GM19468 (cell line): ENCODE results near the gene CHKB.
"Not testable (repeated sequence)": the region's sequence is repeated elsewhere in the genome, so short reads cannot be mapped to it uniquely, and the experiment has no call there.

Experiments
- ATAC-seq: cut with Tn5 transposase; IDR thresholded peaks from one replicate; pipeline ENCODE4 v1.9.1; 2021; ENCODE audit warnings: mild to moderate bottlenecking, moderate library complexity, moderate number of reproducible peaks; ENCODE audit not compliant: unreplicated experiment; ENCODE audit errors: extremely low read depth

The CHKB gene

GRCh38 chr22:50560034-50560433, 22.6 kb downstream of the CHKB start:
- no peak for ATAC-seq

- ATAC-seq: no peak
Measured at GRCh38 chr22:50556703-50557102, 25.9 kb downstream of the CHKB start.

GRCh38 chr22:50553310-50553709, 29.3 kb downstream of the CHKB start:
- no peak for ATAC-seq

- no peak for ATAC-seq
Measured at GRCh38 chr22:50551160-50551752, 31.4 kb downstream of the CHKB start.

GRCh38 chr22:50550395-50550794, 32.3 kb downstream of the CHKB start:
- ATAC-seq: no peak

- no peak for ATAC-seq
Measured at GRCh38 chr22:50548921-50549790, 33.5 kb downstream of the CHKB start.

GRCh38 chr22:50548040-50548920, 34.4 kb downstream of the CHKB start:
- no peak for ATAC-seq

GRCh38 chr22:50547263-50547985, 35.2 kb downstream of the CHKB start:
- ATAC-seq: no peak

GRCh38 chr22:50546326-50547262, 36.1 kb downstream of the CHKB start:
- no peak for ATAC-seq

- no peak for ATAC-seq
Measured at GRCh38 chr22:50545522-50546325, 36.9 kb downstream of the CHKB start, which contains the start of gene KLHDC7B. KLHDC7B (plus strand) TSS chr22:50545899; CDS start chr22:50546244, 345 bp downstream.

- ATAC-seq: no peak
Measured at GRCh38 chr22:50544746-50545253, 37.8 kb downstream of the CHKB start.

GRCh38 chr22:50544078-50544745, 38.4 kb downstream of the CHKB start:
- no peak for ATAC-seq

GRCh38 chr22:50542416-50542927, 40.2 kb downstream of the CHKB start:
- ATAC-seq: no peak

- ATAC-seq: not testable (repeated sequence)
Measured at GRCh38 chr22:50541667-50542026, 41.0 kb downstream of the CHKB start.

GRCh38 chr22:50540381-50540780, 42.3 kb downstream of the CHKB start:
- ATAC-seq: no peak

- no peak for ATAC-seq
Measured at GRCh38 chr22:50537765-50538164, 44.9 kb downstream of the CHKB start.

GRCh38 chr22:50536226-50536625, 46.4 kb downstream of the CHKB start:
- no peak for ATAC-seq
